Neuron (in vitro differentiated cells): ENCODE results near the gene GPR152.
A peak's percentile ranks its signal among the peaks of the same experiment; 100 is the strongest.
"Not testable (repeated sequence)": the region's sequence is repeated elsewhere in the genome, so short reads cannot be mapped to it uniquely, and the experiment has no call there.

Experiments used
- H2AFZ ChIP-seq: one replicate; pipeline ENCODE4 v1.6.1; 2013; ENCODE audit warnings: low read depth, mild to moderate bottlenecking, inconsistent platforms, low read length, moderate library complexity
- H3K27me3 ChIP-seq: one replicate; pipeline ENCODE4 v1.6.1; 2013; ENCODE audit warnings: low read length; ENCODE audit not compliant: insufficient read depth
- H3K36me3 ChIP-seq: one replicate; pipeline ENCODE4 v1.6.1; 2013; ENCODE audit warnings: low read length; ENCODE audit not compliant: insufficient read depth
- H3K4me1 ChIP-seq: one replicate; pipeline ENCODE4 v1.6.1; 2013; ENCODE audit warnings: low read length; ENCODE audit not compliant: insufficient read depth
- H3K4me3 ChIP-seq: 2 replicates; pipeline ENCODE4 v1.5.1; 2013; ENCODE audit warnings: mild to moderate bottlenecking, low read length, moderate library complexity
- H3K9me3 ChIP-seq: one replicate; pipeline ENCODE4 v1.6.1; 2013; ENCODE audit warnings: low read length

GPR152 gene

DNA sequence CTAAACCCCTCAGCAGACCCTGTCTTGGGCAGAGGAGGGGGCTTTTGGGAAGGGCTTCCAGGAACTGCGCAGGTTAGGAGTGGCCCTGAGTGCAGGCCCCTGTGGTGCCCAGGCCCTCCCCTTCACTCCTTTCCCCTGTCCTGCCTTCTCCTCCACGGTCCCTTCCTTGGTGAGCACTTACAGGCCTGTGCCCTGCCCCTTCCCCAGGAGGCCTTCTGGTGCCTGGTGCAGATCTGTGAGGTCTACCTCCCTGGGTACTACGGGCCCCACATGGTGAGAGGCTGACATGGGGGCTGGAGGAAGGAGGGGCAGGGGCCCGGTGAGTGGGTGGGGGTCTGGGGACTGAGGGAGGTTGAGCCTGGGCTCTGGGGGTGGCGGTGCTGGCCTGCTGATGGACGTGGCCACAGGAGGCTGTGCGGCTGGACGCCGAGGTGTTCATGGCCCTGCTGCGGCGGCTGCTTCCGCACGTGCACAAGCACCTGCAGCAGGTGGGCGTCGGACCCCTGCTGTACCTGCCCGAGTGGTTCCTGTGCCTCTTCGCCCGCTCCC is 46.0 kb downstream of the GPR152 start:
- H2AFZ ChIP-seq = no peak overlapping the region
- H3K4me1 ChIP-seq = peaks cover 11% of the 10 kb centered on the region
- no peaks in the 10 kb centered on the region for H3K36me3 ChIP-seq
- H3K4me3 ChIP-seq = no peak overlapping the region
- no peaks in the 10 kb centered on the region for H3K27me3 ChIP-seq
- H3K9me3 ChIP-seq = no peaks in the 10 kb centered on the region

DNA sequence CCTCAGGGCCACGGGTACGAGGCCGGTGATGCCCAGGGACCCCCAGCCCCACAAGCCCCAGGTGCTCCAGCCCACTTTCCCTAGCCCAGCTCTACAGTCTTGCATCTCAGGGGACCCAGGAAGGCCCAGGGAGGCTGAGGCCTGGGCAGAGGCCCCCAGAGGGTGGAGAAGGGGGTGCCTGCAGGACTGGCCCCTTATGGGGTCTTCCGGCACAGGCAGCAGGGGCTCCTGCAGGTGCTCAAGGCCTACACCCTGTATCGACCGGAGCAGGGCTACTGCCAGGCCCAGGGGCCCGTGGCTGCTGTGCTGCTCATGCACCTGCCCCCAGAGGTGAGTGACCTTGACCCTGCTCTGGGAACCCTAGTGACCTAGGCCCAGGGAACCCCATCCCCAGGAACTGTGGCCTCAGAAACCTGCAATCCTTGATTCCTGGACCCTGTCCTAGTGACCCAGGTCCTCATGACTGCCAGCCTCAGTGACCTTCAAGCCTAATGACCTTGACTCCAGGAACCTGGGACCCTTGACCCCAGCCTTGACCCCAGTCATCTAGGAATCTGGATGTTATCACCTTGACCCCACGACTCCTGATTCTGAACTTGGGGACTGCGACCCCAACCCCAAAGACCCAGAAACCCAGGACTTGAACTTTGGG is 46.7 kb downstream of the GPR152 start:
- Histone ChIP-seq H3K27me3 (no peaks in the 10 kb centered on the region), H3K4me3 (no peak overlapping the region)

DNA sequence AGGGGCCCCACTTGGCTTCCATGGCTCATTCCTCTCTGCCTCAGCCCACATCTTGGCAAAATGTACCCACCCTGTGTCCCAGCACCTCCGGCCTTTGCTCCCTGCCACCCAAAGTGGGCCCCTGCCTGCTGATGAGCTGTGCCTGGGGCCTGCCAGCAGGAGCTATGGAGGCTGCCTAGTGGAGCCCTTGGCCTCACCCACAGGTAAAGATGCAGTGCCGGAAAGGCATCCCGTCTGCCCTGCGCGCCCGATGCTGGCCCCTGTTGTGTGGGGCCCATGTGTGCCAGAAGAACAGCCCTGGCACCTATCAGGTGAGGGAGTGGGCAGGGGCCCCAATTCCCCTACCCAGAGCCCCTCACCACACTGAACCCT is 47.3 kb downstream of the GPR152 start:
- Histone ChIP-seq H2AFZ (no peak overlapping the region), H3K27me3 (no peaks in the 10 kb centered on the region), H3K4me1 (peaks cover 19% of the 10 kb centered on the region), H3K4me3 (no peak overlapping the region), H3K36me3 (peaks cover 2% of the 10 kb centered on the region), H3K9me3 (no peaks in the 10 kb centered on the region)

More for the DNA sequence above, 46.7 kb downstream of the GPR152 start:
- no peak overlapping the region for H2AFZ ChIP-seq
- H3K4me1 ChIP-seq = peaks cover 14% of the 10 kb centered on the region
- H3K9me3 ChIP-seq = no peaks in the 10 kb centered on the region
- H3K36me3 ChIP-seq = no peaks in the 10 kb centered on the region

DNA sequence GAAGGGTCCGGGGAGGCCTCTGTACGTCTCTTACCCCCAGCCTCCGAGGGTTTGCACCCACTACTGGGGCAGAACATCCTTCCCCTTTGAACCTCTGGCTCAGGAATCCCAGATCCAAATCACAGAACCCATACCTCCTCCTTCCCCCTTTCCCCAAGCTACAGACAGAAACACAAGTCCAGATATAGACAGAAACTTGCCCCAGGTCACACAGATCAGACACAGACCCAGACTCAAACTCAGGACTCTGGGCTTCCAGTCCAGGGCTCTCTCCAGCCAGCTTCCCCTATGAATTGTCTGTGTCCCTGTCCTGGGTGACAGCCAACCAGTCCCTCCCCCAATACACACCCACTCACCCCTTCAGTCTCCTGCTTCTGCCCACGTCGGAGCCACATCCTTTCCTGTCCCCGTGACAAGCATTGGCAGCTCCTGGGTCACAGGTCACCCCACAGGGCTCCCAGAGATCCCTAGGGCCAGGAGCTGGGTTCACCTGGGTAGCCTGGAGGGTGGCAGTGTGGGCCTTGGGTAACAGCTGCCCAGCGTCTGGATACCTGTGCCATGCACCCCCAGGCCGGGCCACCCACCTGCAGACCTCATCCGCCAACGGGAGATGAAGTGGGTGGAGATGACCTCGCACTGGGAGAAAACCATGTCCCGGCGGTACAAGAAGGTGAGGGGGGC is 47.9 kb downstream of the GPR152 start:
- H2AFZ ChIP-seq = no peak overlapping the region
- peaks cover 17% of the 10 kb centered on the region for H3K4me1 ChIP-seq
- no peaks in the 10 kb centered on the region for H3K9me3 ChIP-seq
- no peak overlapping the region for H3K4me3 ChIP-seq
- peaks cover 4% of the 10 kb centered on the region for H3K36me3 ChIP-seq
- H3K27me3 ChIP-seq = no peaks in the 10 kb centered on the region

DNA sequence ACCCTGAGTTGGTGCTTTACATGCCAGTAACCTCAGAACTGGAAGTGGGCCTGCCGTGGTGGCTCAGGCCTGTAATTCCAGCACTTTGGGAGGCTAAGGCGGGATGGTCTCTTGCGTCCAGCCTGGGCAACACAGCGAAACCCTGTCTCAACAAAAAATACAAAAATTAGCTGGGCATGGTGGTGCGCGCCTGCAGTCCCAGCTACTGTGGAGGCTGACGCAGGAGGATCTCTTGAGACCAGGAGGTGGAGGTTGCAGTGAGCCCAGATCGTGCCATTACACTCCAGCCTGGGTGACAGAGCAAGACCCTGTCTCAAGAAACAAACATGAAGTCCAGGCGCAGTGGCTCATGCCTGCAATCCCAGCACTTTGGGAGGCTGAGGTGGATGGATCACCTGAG is 49.4 kb downstream of the GPR152 start:
- not testable (repeated sequence) for H3K27me3 ChIP-seq, H3K4me3 ChIP-seq, H2AFZ ChIP-seq, H3K9me3 ChIP-seq
- peaks cover 17% of the 10 kb centered on the region for H3K4me1 ChIP-seq
- H3K36me3 ChIP-seq = peaks cover 18% of the 10 kb centered on the region

DNA sequence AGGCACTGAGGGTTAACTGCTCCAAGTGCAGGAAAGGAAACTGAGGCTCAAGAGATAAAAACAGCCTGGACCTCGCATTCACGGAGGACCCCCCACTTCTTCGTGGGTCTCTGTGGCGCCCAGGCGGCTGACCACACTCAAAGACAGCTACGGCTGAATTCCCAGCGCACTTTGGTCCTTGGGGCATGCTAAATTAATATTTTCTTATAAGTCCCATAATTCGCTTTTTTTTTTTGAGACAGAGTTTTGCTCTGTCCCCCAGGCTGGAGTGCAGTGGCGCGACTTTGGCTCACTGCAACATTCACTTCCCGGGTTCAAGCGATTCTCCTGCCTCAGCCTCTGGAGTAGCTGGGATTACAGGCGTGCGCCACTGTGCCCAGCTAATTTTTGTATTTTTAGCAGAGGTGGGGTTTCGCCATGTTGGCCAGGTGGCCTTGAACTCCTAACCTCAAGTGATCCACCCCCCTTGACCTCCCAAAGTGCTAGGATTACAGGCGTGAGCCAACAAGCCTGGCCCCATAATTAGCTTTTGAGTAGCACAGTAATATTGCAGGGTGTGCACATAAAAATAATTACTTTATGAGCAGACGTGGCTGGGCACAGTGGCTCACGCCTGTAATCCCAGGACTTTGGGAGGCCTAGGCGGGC is 50.2 kb downstream of the GPR152 start:
- not testable (repeated sequence) for H2AFZ ChIP-seq, H3K27me3 ChIP-seq, H3K9me3 ChIP-seq
- Histone ChIP-seq H3K4me1 (peaks cover 17% of the 10 kb centered on the region), H3K4me3 (peak overlapping the region; percentile 28), H3K36me3 (peaks cover 26% of the 10 kb centered on the region)

DNA sequence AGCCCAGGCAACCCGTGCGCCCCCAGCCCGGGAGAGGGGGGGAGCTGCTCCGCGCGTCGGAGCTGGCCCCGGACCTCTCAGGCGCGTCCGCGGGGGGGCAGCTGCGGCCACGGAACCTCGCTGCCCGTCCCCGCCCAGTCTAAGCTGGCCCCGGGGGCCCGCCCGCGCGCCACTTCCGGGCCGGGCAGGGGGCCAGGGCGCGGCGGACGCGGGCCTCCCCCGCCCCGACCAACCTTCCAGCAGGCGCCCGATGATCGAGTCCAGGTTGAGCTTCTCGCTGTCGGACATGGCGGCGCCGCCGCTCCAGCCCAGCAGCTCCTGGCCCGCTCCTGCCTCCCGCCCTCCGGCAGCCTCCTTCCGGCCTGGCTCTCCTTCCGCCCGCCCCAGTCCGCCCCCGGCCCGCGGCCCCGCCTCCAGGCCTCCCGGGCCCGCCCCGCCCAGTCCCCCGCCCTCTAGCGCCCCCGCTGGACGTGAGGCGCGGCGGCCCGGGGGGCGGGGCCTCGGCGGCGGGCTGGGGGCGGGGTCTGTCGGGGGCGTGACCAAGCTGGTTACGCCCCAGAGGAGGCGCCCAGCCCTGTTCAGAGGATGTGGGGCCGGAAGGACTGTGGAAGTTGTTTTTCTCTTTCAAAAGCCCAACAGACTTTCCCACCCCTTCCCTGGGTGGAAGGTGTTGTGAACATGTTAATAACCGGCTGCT is 50.9 kb downstream of the GPR152 start, which contains the start of gene PPP1CA:
Gene PPP1CA (minus strand): TSS at position 364 of the 697 bp plus-strand sequence. CDS start 76 bp downstream, at position 288.
- peak within 1 kb of the TSS; percentile 94 for H3K4me3 ChIP-seq
- H2AFZ ChIP-seq = peak within 1 kb of the TSS; percentile 88
- H3K36me3 ChIP-seq = peaks cover 29% of the 10 kb centered on the region
- no peaks in the 10 kb centered on the region for H3K9me3 ChIP-seq
- no peaks in the 10 kb centered on the region for H3K27me3 ChIP-seq
- H3K4me1 ChIP-seq = peaks cover 17% of the 10 kb centered on the region
